H9 (cell line): Measurements from ENCODE around the gene RPN1. TPM values are rescaled to one million over a fixed set of nuclear protein-coding genes. Genes with fewer than 3 reads are reported as not detected.

Experiments
- DNase-seq: peaks from one replicate; pipeline ENCODE4 v3.0.0-alpha.2; 2017
- H2AFZ ChIP-seq: one replicate; pipeline ENCODE4 v1.6.1; 2013; ENCODE audit warnings: mild to moderate bottlenecking, low read length, control low read depth, moderate library complexity
- H2AK5ac ChIP-seq: 2 replicates; pipeline ENCODE4 v1.6.1; 2013; ENCODE audit warnings: low read length, control low read depth, mixed read lengths; ENCODE audit not compliant: insufficient read length
- H2BK120ac ChIP-seq: one replicate; pipeline ENCODE4 v1.6.1; 2013; ENCODE audit warnings: low read depth, mild to moderate bottlenecking, low read length, control low read depth, inconsistent platforms; ENCODE audit not compliant: poor library complexity, severe bottlenecking
- H2BK12ac ChIP-seq: 2 replicates; pipeline ENCODE4 v1.6.1; 2013; ENCODE audit warnings: low read length, control low read depth, mixed read lengths, low read depth; ENCODE audit not compliant: insufficient read length
- H2BK15ac ChIP-seq: 2 replicates; pipeline ENCODE4 v1.6.1; 2013; ENCODE audit warnings: low read depth, low read length, control low read depth
- H2BK20ac ChIP-seq: one replicate; pipeline ENCODE4 v1.6.1; 2013; ENCODE audit warnings: low read depth, mild to moderate bottlenecking, low read length, control low read depth, inconsistent platforms; ENCODE audit not compliant: poor library complexity, severe bottlenecking
- H2BK5ac ChIP-seq: 2 replicates; pipeline ENCODE4 v1.6.1; 2013; ENCODE audit warnings: low read length, control low read depth, mixed read lengths; ENCODE audit not compliant: insufficient read length
- H3K14ac ChIP-seq: 2 replicates; pipeline ENCODE4 v1.6.1; 2013; ENCODE audit warnings: low read length, control low read depth; ENCODE audit not compliant: insufficient read depth
- H3K18ac ChIP-seq: 2 replicates; pipeline ENCODE4 v1.6.1; 2013; ENCODE audit warnings: low read depth, mild to moderate bottlenecking, mixed read lengths, low read length, control low read depth; ENCODE audit not compliant: insufficient read length
- H3K23ac ChIP-seq: 2 replicates; pipeline ENCODE4 v1.6.1; 2013; ENCODE audit warnings: low read length, control low read depth, mixed read lengths, low read depth; ENCODE audit not compliant: insufficient read length
- H3K23me2 ChIP-seq: 2 replicates; pipeline ENCODE4 v1.6.1; 2013; ENCODE audit warnings: low read depth, mild to moderate bottlenecking, mixed read lengths, low read length, control low read depth; ENCODE audit not compliant: insufficient read length, poor library complexity, severe bottlenecking
- H3K27ac ChIP-seq: 2 replicates; pipeline ENCODE4 v1.5.1; 2013; ENCODE audit warnings: low read length, control low read depth, mixed read lengths, low read depth; ENCODE audit not compliant: insufficient read length
- H3K27me3 ChIP-seq: 2 replicates; pipeline ENCODE4 v1.6.1; 2013; ENCODE audit warnings: low read length, control low read depth, inconsistent platforms; ENCODE audit not compliant: insufficient read depth
- H3K4ac ChIP-seq: 2 replicates; pipeline ENCODE4 v1.6.1; 2013; ENCODE audit warnings: low read depth, mild to moderate bottlenecking, control low read depth, inconsistent platforms, low read length, moderate library complexity
- H3K4me1 ChIP-seq: 2 replicates; pipeline ENCODE4 v1.6.1; 2013; ENCODE audit warnings: low read length, control low read depth, inconsistent platforms; ENCODE audit not compliant: insufficient read depth
- H3K4me2 ChIP-seq: 2 replicates; pipeline ENCODE4 v1.6.1; 2013; ENCODE audit warnings: low read length, control low read depth, mixed read lengths; ENCODE audit not compliant: insufficient read length, insufficient read depth
- H3K56ac ChIP-seq: 2 replicates; pipeline ENCODE4 v1.6.1; 2013; ENCODE audit warnings: low read depth, mild to moderate bottlenecking, mixed read lengths, low read length, control low read depth; ENCODE audit not compliant: insufficient read length
- H3K79me1 ChIP-seq: 2 replicates; pipeline ENCODE4 v1.6.1; 2013; ENCODE audit warnings: low read depth, mild to moderate bottlenecking, moderate library complexity, low read length, control low read depth, inconsistent platforms; ENCODE audit not compliant: insufficient read depth, poor library complexity, severe bottlenecking
- H3K79me2 ChIP-seq: 2 replicates; pipeline ENCODE4 v1.6.1; 2013; ENCODE audit warnings: low read length, control low read depth, inconsistent platforms; ENCODE audit not compliant: insufficient read depth
- H3K9ac ChIP-seq: 2 replicates; pipeline ENCODE4 v1.6.1; 2013; ENCODE audit warnings: low read length, control low read depth, mixed read lengths; ENCODE audit not compliant: insufficient read length; ENCODE audit errors: extremely low read depth
- H3K9me3 ChIP-seq: one replicate; pipeline ENCODE4 v1.6.1; 2013; ENCODE audit warnings: low read depth, low read length, inconsistent platforms; ENCODE audit not compliant: control insufficient read depth
- H3T11ph ChIP-seq: one replicate; pipeline ENCODE4 v1.6.1; 2013; ENCODE audit warnings: mild to moderate bottlenecking, low read length, control low read depth, inconsistent platforms
- H4K20me1 ChIP-seq: one replicate; pipeline ENCODE4 v1.6.1; 2013; ENCODE audit not compliant: control insufficient read depth, insufficient read length, insufficient read depth
- H4K5ac ChIP-seq: 2 replicates; pipeline ENCODE4 v1.6.1; 2013; ENCODE audit warnings: low read depth, mild to moderate bottlenecking, mixed read lengths, low read length, control low read depth; ENCODE audit not compliant: insufficient read length
- H4K8ac ChIP-seq: replicated peaks from 2 replicates; pipeline ENCODE4 v1.6.1; 2013; ENCODE audit warnings: low read length, control low read depth, mixed read lengths, low read depth; ENCODE audit not compliant: insufficient read length
- H4K91ac ChIP-seq: 2 replicates; pipeline ENCODE4 v1.6.1; 2013; ENCODE audit warnings: low read depth, mild to moderate bottlenecking, moderate library complexity, mixed read lengths, low read length, control low read depth; ENCODE audit not compliant: insufficient read length
- H3K27ac Mint-ChIP-seq, 3 experiments: 2 replicates in 2 of 3; 3 replicates in 1 of 3; pipeline ENCODE4 v1.8.0; 2020 to 2021; ENCODE audit warnings: mixed read lengths in 3 of 3, mild to moderate bottlenecking in 1 of 3, moderate library complexity in 1 of 3
- H3K27me3 Mint-ChIP-seq: 2 replicates; pipeline ENCODE4 v1.8.0; 2021; ENCODE audit warnings: low read depth, mild to moderate bottlenecking, moderate library complexity, mixed read lengths
- H3K36me3 Mint-ChIP-seq, 3 experiments: 2 replicates in 2 of 3; 3 replicates in 1 of 3; pipeline ENCODE4 v1.8.0; 2020 to 2021; ENCODE audit warnings: low read depth in 3 of 3, mixed read lengths in 3 of 3; ENCODE audit not compliant: insufficient read depth in 1 of 3
- H3K4me1 Mint-ChIP-seq, 2 experiments: 2 replicates each; pipeline ENCODE4 v1.8.0; 2020; ENCODE audit warnings: mixed read lengths in 2 of 2
- H3K4me3 Mint-ChIP-seq, 2 experiments: 2 replicates in 1 of 2; 3 replicates in 1 of 2; pipeline ENCODE4 v1.8.0; 2020 to 2021; ENCODE audit warnings: mild to moderate bottlenecking in 2 of 2, mixed read lengths in 2 of 2, moderate library complexity in 1 of 2
- H3K9me3 Mint-ChIP-seq, 2 experiments: 2 replicates in 1 of 2; 3 replicates in 1 of 2; pipeline ENCODE4 v1.8.0; 2020; ENCODE audit warnings: mild to moderate bottlenecking in 2 of 2, mixed read lengths in 2 of 2, moderate library complexity in 1 of 2
- CTCF ChIP-seq: fragments of 200-600 bp; sonication (generic); conservative IDR thresholded peaks from 3 replicates; pipeline ENCODE4 v1.8.0; 2021; ENCODE audit warnings: antibody characterized with exemption, mild to moderate bottlenecking
- WGBS: extraction: QIAGEN DNeasy Blood & Tissue Kit; methylation state at CpG from one replicate; pipeline ENCODE4 v1.1.7; 2013; ENCODE audit warnings: missing lambda C conversion rate, low lambda C conversion rate, mixed read lengths; ENCODE audit not compliant: insufficient read length; ENCODE audit errors: extremely low coverage; 5-methylcytosine and 5-hydroxymethylcytosine counted together
- total RNA-seq: library from RNA; stranded (reverse); gene quantifications from 2 replicates; pipeline ENCODE4 v1.2.1, GENCODE V29; 2021

Gene RPN1
- total RNA-seq, 1 experiment from 2014 or later, result 174 TPM

GRCh38 chr3:128573160-128573559 is 77.5 kb downstream of the RPN1 start:
- Mint-ChIP-seq H3K27me3 (peaks cover 11% of the 10 kb centered on the region), H3K4me1 (peaks cover 20 to 30% of the 10 kb centered on the region in 2 experiments), H3K36me3 (no peaks in the 10 kb centered on the region), H3K27ac (no peak overlapping the region; a peak in 1 of 7 replicates), H3K4me3 (no peak overlapping the region), H3K9me3 (0 out of 5 replicates have a peak, but pooled peaks cover 0 to 2% of the 10 kb centered on the region in 2 experiments)
- Histone ChIP-seq H3K9me3 (no peaks in the 10 kb centered on the region), H3K14ac (no peak overlapping the region), H3K27ac (no peak overlapping the region), H4K8ac (no peak overlapping the region), H3K56ac (no peak overlapping the region), H2BK12ac (no peak overlapping the region), H3K4ac (no peak overlapping the region), H2BK20ac (no peak overlapping the region), H3K79me2 (no peaks in the 10 kb centered on the region), H2BK5ac (no peak overlapping the region), H2BK15ac (no peak overlapping the region), H3K4me2 (no peak overlapping the region), H3K9ac (no peak overlapping the region), H3K4me1 (peaks cover 7% of the 10 kb centered on the region; the same call in 1 of the 2 replicates), H3K27me3 (no peaks in the 10 kb centered on the region; the same call in 1 of the 2 replicates), H3K79me1 (no peaks in the 10 kb centered on the region), H2AFZ (no peak overlapping the region), H4K5ac (no peak overlapping the region), H2AK5ac (no peak overlapping the region), H3K18ac (no peak overlapping the region), H3T11ph (no peak overlapping the region), H3K23ac (no peak overlapping the region), H4K20me1 (no peaks in the 10 kb centered on the region), H3K23me2 (no peaks in the 10 kb centered on the region), H2BK120ac (no peak overlapping the region), H4K91ac (no peak overlapping the region)
- no CpG with 5 or more reads among the region's 6 CpGs for WGBS
- no peak for DNase-seq
- TF ChIP-seq CTCF, result no peak
